Astrocyte of the cerebellum (primary cell): ENCODE measurements around the gene MAML3.

Experiments used
- DNase-seq: peaks from one replicate; pipeline ENCODE4 v3.0.0-alpha.2; 2011; ENCODE audit warnings: low read depth
- H3K4me3 ChIP-seq: 2 replicates; pipeline ENCODE4 v1.5.1; 2011; ENCODE audit warnings: mild to moderate bottlenecking, low read depth, low read length, moderate library complexity
- in situ Hi-C: cut with HindIII; loops from 2 replicates; pipeline ENCODE4 v1.10.0; 2017; ENCODE audit warnings: low sequenced_read_pairs
- TF ChIP-seq, protein P1 (sequence below): IDR thresholded peaks from 2 replicates; pipeline ENCODE4 v1.5.1; 2012; ENCODE audit warnings: low read length, low read depth, moderate library complexity, mild to moderate bottlenecking; ENCODE audit errors: missing control alignments

The MAML3 gene

GRCh38 chr4:139978692-139979091, 175.3 kb downstream of the MAML3 start:
- no peak for DNase-seq
- H3K4me3 ChIP-seq: no peak overlapping the region
- in situ Hi-C loops: no loop called here
- TF ChIP-seq, protein P1, sequence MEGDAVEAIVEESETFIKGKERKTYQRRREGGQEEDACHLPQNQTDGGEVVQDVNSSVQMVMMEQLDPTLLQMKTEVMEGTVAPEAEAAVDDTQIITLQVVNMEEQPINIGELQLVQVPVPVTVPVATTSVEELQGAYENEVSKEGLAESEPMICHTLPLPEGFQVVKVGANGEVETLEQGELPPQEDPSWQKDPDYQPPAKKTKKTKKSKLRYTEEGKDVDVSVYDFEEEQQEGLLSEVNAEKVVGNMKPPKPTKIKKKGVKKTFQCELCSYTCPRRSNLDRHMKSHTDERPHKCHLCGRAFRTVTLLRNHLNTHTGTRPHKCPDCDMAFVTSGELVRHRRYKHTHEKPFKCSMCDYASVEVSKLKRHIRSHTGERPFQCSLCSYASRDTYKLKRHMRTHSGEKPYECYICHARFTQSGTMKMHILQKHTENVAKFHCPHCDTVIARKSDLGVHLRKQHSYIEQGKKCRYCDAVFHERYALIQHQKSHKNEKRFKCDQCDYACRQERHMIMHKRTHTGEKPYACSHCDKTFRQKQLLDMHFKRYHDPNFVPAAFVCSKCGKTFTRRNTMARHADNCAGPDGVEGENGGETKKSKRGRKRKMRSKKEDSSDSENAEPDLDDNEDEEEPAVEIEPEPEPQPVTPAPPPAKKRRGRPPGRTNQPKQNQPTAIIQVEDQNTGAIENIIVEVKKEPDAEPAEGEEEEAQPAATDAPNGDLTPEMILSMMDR: no peak

DNA sequence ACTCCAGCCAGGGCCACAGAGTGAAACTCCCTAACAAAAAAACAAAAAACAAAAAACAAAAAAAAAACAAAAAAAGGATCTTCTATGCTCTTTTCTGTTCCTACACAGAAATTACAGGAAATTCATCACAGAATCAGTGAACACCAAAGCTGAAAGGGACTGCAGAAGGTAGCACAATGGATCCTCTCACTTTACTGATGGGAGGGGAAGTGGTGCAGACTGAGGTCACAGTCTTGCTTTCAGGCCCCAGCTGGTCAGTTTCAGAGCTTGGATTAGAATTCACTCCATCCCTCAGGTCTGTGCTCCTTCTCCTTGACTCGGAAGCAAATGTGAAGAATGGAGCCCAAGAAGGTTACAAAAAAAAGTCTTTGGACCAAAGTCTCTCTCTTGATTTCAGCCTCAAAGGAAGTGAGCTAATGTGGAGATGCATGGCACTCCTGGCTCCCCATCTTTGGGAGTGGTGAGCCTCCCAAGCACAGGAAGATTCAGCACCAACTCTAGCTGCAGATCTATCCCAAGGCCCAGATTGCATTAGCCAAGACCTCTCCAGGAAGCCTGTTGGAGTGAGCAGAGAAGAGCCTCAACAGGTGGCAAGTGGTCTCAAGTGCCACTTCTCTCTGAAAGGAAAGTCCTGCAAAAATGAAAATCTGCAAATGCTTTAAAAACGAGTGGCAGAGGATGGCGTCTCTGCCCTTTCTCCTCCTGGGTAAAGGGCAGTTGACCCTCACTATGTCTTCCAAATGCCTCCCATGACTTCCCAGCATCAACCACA, 176.0 kb downstream of the MAML3 start:
- TF ChIP-seq, protein P1: no peak
- in situ Hi-C loops: no loop called here
- H3K4me3 ChIP-seq: no peak overlapping the region
- DNase-seq: no peak

- DNase-seq: no peak
- no peak overlapping the region for H3K4me3 ChIP-seq
- TF ChIP-seq, protein P1: no peak
- in situ Hi-C loops: no loop called here
Measured at GRCh38 chr4:139975830-139976272, 178.1 kb downstream of the MAML3 start.

DNA sequence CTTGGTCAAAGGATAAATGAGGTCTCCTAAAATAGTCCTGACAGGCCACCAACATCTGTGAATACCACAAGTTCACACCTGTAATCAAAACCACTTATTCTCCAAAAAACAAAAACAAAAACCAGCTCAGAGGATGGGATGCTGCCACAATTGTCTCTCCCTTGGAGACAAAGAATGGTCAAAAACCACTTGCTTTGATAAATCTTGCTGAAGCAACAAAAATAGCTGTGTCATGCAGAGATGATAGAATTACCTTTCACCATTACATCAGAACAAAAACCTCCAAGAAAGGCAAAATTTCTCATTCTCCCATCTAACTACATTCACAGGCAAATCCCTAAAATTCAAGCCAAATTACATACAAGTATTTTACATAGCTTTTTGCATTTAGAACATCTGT, 180.4 kb downstream of the MAML3 start:
- DNase-seq: peak; percentile 53
- in situ Hi-C loops: no loop called here
- H3K4me3 ChIP-seq: no peak overlapping the region
- TF ChIP-seq, protein P1: no peak

DNA sequence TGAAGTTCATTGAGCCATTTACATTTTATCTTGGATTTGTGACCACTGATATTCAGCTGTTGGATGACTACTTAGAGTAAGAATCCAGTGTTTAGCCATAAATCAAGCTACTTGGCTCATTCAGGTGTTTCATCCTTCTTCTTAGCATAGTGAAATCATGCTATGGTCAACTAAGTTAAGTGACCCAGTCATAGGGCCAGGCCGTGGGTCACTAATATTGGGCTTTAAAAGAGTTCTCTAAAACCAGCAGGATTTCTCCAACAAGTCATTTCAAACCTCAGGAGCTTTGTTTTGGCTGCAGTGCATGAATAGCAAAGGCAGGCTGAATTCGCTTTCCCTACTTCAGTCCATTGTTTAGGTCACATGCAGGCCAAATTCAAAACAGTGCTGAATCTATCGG, 181.0 kb downstream of the MAML3 start:
- no peak for DNase-seq
- TF ChIP-seq, protein P1: no peak
- in situ Hi-C loops: no loop called here
- H3K4me3 ChIP-seq: no peak overlapping the region

- H3K4me3 ChIP-seq: no peak overlapping the region
- in situ Hi-C loops: no loop called here
- no peak for DNase-seq
- TF ChIP-seq, protein P1: no peak
Measured at GRCh38 chr4:139972305-139972704, 181.7 kb downstream of the MAML3 start.
